GM12878 (cell line): ENCODE data around the gene ACVR1B. TPM values are rescaled to one million over a fixed set of nuclear protein-coding genes. Genes with fewer than 3 reads are reported as not detected.

Experiments
- ATAC-seq: fragments of 200-7000 bp; cut with Tn5 transposase; 3 replicates; pipeline ENCODE4 v1.9.1; 2020; ENCODE audit warnings: mild to moderate bottlenecking, moderate library complexity
- BruUV-seq: library from RNA; stranded (reverse); fragments of 400-500 nt; replicated peaks from 2 replicates; lab custom pipeline; 2021; lab: Mats Ljungman, UMichigan
- CTCF ChIA-PET: fragments of 300-600 bp; sonication (Branson Sonifier 250); formaldehyde crosslinking; extraction: SDS; loops from one replicate; lab custom pipeline; 2021; ENCODE audit warnings: inconsistent platforms; lab: Yijun Ruan, JAX
- POLR2A ChIA-PET: fragments of 350-600 bp; formaldehyde crosslinking; extraction: SDS; loops from one replicate; lab custom pipeline; 2021; ENCODE audit warnings: inconsistent platforms; lab: Charles Lee
- RAD21 ChIA-PET: fragments of 300-600 bp; sonication (Branson Sonifier 250); formaldehyde crosslinking; loops from one replicate; lab custom pipeline; 2023; ENCODE audit warnings: antibody characterized with exemption; ENCODE audit not compliant: unreplicated experiment; lab: Charles Lee
- SMC1A ChIA-PET: fragments of 300-600 bp; sonication (Branson Sonifier 250); formaldehyde crosslinking; loops from one replicate; lab custom pipeline; 2023; ENCODE audit not compliant: unreplicated experiment, uncharacterized antibody; lab: Charles Lee
- DNase-seq: peaks from one replicate; pipeline ENCODE4 v3.0.0-alpha.2; 2011; ENCODE audit warnings: low read depth, low spot score
- FAIRE-seq: peaks from 3 replicates; lab custom pipeline; 2011; peaks lifted over from hg19 to GRCh38; lab: Jason Lieb, UNC
- H2AFZ ChIP-seq: 2 replicates; pipeline ENCODE4 v1.6.0; 2011; ENCODE audit warnings: low read depth, low read length, control low read depth; ENCODE audit not compliant: control insufficient read depth
- H3K27ac ChIP-seq: 2 replicates; pipeline ENCODE4 v1.5.1; 2011; ENCODE audit warnings: control low read depth; ENCODE audit not compliant: control insufficient read depth, insufficient read depth
- H3K27me3 ChIP-seq, 2 experiments: replicated peaks in 1 of 2; 2 replicates each; pipeline versions ENCODE4 v1.6.0 to v1.6.1; 2011; ENCODE audit warnings: low read length in 1 of 2; ENCODE audit not compliant: control insufficient read depth in 2 of 2, insufficient read depth in 2 of 2
- H3K36me3 ChIP-seq, 2 experiments: 2 replicates each; pipeline ENCODE4 v1.5.1; 2011; ENCODE audit warnings: low read length in 1 of 2; ENCODE audit not compliant: control insufficient read depth in 2 of 2, insufficient read depth in 2 of 2
- H3K4me1 ChIP-seq: 2 replicates; pipeline ENCODE4 v1.6.1; 2011; ENCODE audit warnings: mild to moderate bottlenecking, low read length, moderate library complexity, mixed read lengths; ENCODE audit not compliant: control insufficient read depth, insufficient read depth
- H3K4me2 ChIP-seq: 2 replicates; pipeline ENCODE4 v1.6.0; 2011; ENCODE audit warnings: control low read depth; ENCODE audit not compliant: control insufficient read depth, insufficient read depth
- H3K4me3 ChIP-seq: fragments of 200-600 bp; sonication (generic); 2 replicates; pipeline ENCODE4 v1.5.1; 2016
- H3K79me2 ChIP-seq: 2 replicates; pipeline ENCODE4 v1.6.0; 2011; ENCODE audit warnings: low read length; ENCODE audit not compliant: control insufficient read depth, insufficient read depth
- H3K9ac ChIP-seq: 2 replicates; pipeline ENCODE4 v1.8.0; 2011; ENCODE audit warnings: low read length, control low read depth, mixed read lengths; ENCODE audit not compliant: control insufficient read depth, insufficient read depth
- H3K9me3 ChIP-seq: replicated peaks from 3 replicates; pipeline ENCODE4 v1.5.1; 2011; ENCODE audit warnings: mild to moderate bottlenecking, low read length; ENCODE audit not compliant: control insufficient read depth, insufficient read depth
- H4K20me1 ChIP-seq: 2 replicates; pipeline ENCODE4 v1.6.0; 2011; ENCODE audit not compliant: control insufficient read depth, insufficient read depth
- ATF3 ChIP-seq: IDR thresholded peaks from 2 replicates; pipeline ENCODE4 v1.6.1; 2011; ENCODE audit warnings: low read depth, mild to moderate bottlenecking, low read length, moderate library complexity, borderline replicate concordance; ENCODE audit errors: extremely low read depth
- BACH1 ChIP-seq: fragments of 450-650 bp; IDR thresholded peaks from 2 replicates; pipeline ENCODE4 v1.6.1; 2017; ENCODE audit warnings: mild to moderate bottlenecking, borderline replicate concordance
- BCL11A ChIP-seq: IDR thresholded peaks from 2 replicates; pipeline ENCODE4 v1.6.1; 2011; ENCODE audit warnings: low read depth, low read length
- ESRRA ChIP-seq: IDR thresholded peaks from 2 replicates; pipeline ENCODE4 v1.6.1; 2012; ENCODE audit warnings: mild to moderate bottlenecking, low read length, improper control_type of control experiment
- ETV6 ChIP-seq, 2 experiments: fragments of 450-650 bp in 1 of 2; IDR thresholded peaks in 1 of 2; conservative IDR thresholded peaks in 1 of 2; 2 replicates each; pipeline ENCODE4 v1.6.1; 2014; ENCODE audit warnings: antibody characterized with exemption in 1 of 2, borderline replicate concordance in 1 of 2, low read depth in 1 of 2, mild to moderate bottlenecking in 1 of 2, moderate library complexity in 1 of 2
- IRF5 ChIP-seq: fragments of 450-650 bp; IDR thresholded peaks from 2 replicates; pipeline ENCODE4 v1.6.1; 2017; ENCODE audit warnings: borderline replicate concordance
- MTA2 ChIP-seq: fragments of 450-650 bp; IDR thresholded peaks from 2 replicates; pipeline ENCODE4 v1.6.1; 2016; ENCODE audit warnings: low read depth, mild to moderate bottlenecking, moderate library complexity
- POLR2A ChIP-seq: IDR thresholded peaks from 2 replicates; pipeline ENCODE4 v1.6.1; 2011; ENCODE audit warnings: low read depth, mild to moderate bottlenecking, low read length
- POLR2AphosphoS2 ChIP-seq: IDR thresholded peaks from 2 replicates; pipeline ENCODE4 v1.6.1; 2011; ENCODE audit warnings: low read depth, mild to moderate bottlenecking, low read length, improper control_type of control experiment, moderate library complexity
- RBBP5 ChIP-seq: fragments of 200-600 bp; sonication (generic); conservative IDR thresholded peaks from 2 replicates; pipeline ENCODE4 v1.6.1; 2016
- SMAD5 ChIP-seq: IDR thresholded peaks from 2 replicates; pipeline ENCODE4 v1.6.1; 2016; ENCODE audit warnings: antibody characterized with exemption, low read depth
- USF2 ChIP-seq: IDR thresholded peaks from 2 replicates; pipeline ENCODE4 v1.6.1; 2011; ENCODE audit warnings: low read depth, low read length, improper control_type of control experiment, borderline replicate concordance
- WRNIP1 ChIP-seq: IDR thresholded peaks from 2 replicates; pipeline ENCODE4 v1.6.1; 2011; ENCODE audit warnings: low read depth, low read length, improper control_type of control experiment, borderline replicate concordance
- YY1 ChIP-seq: IDR thresholded peaks from 2 replicates; pipeline ENCODE4 v1.6.1; 2011; ENCODE audit warnings: low read depth, mild to moderate bottlenecking, low read length
- WGBS: methylation state at CpG from one replicate; pipeline ENCODE4 v1.1.6; 2016; ENCODE audit warnings: low lambda C conversion rate; ENCODE audit not compliant: insufficient replicate concordance, insufficient coverage; ENCODE audit errors: missing lambda C conversion rate; 5-methylcytosine and 5-hydroxymethylcytosine counted together
- in situ Hi-C: fragments of 300-500 bp; cut with MboI; formaldehyde crosslinking; loops from 9 replicates; pipeline ENCODE4 v1.14.3; 2018; ENCODE audit warnings: mixed read lengths
- intact Hi-C: fragments of 100-400 bp; cut with micrococcal nuclease; formaldehyde crosslinking; loops from one replicate; pipeline ENCODE4 v1.14.2; 2022; ENCODE audit not compliant: unreplicated experiment
- polyA plus RNA-seq, 11 experiments: library from polyadenylated mRNA; depleted of rRNA in 4 of 11; unstranded in 6 of 11; stranded (reverse) in 5 of 11; fragments of >200 nt; fragmentation: Nextera tagmentation in 4 of 11; fragmentation: Illumina TruSeq in 1 of 11; extraction: Ambion mirVana in 4 of 11; extraction: Trizol in 1 of 11; gene quantifications; 1 replicate in 1 of 11; 2 replicates in 10 of 11; pipeline versions ENCODE4 v1.2.1 to v1.2.3, GENCODE V29; 2011 to 2016; ENCODE audit warnings: inconsistent platforms in 2 of 11, missing spikeins in 2 of 11, low read depth in 1 of 11
- total RNA-seq, 4 experiments: library from RNA; depleted of rRNA in 3 of 4; stranded (reverse); fragments of >200 nt in 3 of 4; fragmentation: Illumina TruSeq in 1 of 4; extraction: Trizol in 1 of 4; gene quantifications; 2 replicates each; pipeline versions ENCODE4 v1.2.1 to v1.2.3, GENCODE V29; 2013 to 2021
- TF ChIP-seq, protein P1 (sequence below): fragments of 450-650 bp; IDR thresholded peaks from 2 replicates; pipeline ENCODE4 v1.6.1; 2017; ENCODE audit warnings: mild to moderate bottlenecking, moderate library complexity

ACVR1B gene
- total and polyA plus RNA-seq, 10 of the 15 experiments (the other 5 are each of a cell fraction or from before 2014, with no cell fraction given): 0.02 to 0.69 (median 0.16) TPM; not detected in 2

- Histone ChIP-seq H3K27ac (no peak overlapping the region), H4K20me1 (no peaks in the 10 kb centered on the region), H3K9me3 (no peaks in the 10 kb centered on the region), H3K9ac (no peak overlapping the region), H3K79me2 (no peaks in the 10 kb centered on the region), H3K4me3 (no peak overlapping the region), H3K4me2 (no peak overlapping the region), H3K27me3 (no peaks in the 10 kb centered on the region; a peak in 1 of 4 replicates), H2AFZ (no peak overlapping the region), H3K4me1 (no peaks in the 10 kb centered on the region), H3K36me3 (no peaks in the 10 kb centered on the region)
- SMC1A ChIA-PET: no interaction called here
- POLR2A ChIA-PET: no interaction called here
- 76% methylated on average over 28 of the region's 93 CpGs for WGBS
- DNase-seq: no peak
- CTCF ChIA-PET: interaction anchor here (1.1 to 15.5 kb wide), 3 partner anchors 8 to 107 kb away, joined by 3 to 412 read pairs (median 7); partner anchors contain the start of gene TAMALIN
- intact Hi-C loops (no loop called here), in situ Hi-C loops (no loop called here)
- RAD21 ChIA-PET: no interaction called here
- no TSS peak for BruUV-seq
- ATAC-seq: no peak
- no peak for FAIRE-seq
- TF ChIP-seq SMAD5 (no peak), RBBP5 (no peak), ATF3 (no peak), BACH1 (no peak), ETV6 (conservative IDR thresholded peaks at IDR 0.05 in 1 of 2, IDR thresholded peaks at IDR 0.05 in 1 of 2; ENCODE audit: borderline replicate concordance in 1 of 2, low read depth in 1 of 2) (no peak), WRNIP1 (no peak), ESRRA (no peak), MTA2 (no peak), POLR2AphosphoS2 (no peak), USF2 (no peak), IRF5 (no peak), POLR2A (no peak), BCL11A (no peak), YY1 (no peak)
- TF ChIP-seq, protein P1, sequence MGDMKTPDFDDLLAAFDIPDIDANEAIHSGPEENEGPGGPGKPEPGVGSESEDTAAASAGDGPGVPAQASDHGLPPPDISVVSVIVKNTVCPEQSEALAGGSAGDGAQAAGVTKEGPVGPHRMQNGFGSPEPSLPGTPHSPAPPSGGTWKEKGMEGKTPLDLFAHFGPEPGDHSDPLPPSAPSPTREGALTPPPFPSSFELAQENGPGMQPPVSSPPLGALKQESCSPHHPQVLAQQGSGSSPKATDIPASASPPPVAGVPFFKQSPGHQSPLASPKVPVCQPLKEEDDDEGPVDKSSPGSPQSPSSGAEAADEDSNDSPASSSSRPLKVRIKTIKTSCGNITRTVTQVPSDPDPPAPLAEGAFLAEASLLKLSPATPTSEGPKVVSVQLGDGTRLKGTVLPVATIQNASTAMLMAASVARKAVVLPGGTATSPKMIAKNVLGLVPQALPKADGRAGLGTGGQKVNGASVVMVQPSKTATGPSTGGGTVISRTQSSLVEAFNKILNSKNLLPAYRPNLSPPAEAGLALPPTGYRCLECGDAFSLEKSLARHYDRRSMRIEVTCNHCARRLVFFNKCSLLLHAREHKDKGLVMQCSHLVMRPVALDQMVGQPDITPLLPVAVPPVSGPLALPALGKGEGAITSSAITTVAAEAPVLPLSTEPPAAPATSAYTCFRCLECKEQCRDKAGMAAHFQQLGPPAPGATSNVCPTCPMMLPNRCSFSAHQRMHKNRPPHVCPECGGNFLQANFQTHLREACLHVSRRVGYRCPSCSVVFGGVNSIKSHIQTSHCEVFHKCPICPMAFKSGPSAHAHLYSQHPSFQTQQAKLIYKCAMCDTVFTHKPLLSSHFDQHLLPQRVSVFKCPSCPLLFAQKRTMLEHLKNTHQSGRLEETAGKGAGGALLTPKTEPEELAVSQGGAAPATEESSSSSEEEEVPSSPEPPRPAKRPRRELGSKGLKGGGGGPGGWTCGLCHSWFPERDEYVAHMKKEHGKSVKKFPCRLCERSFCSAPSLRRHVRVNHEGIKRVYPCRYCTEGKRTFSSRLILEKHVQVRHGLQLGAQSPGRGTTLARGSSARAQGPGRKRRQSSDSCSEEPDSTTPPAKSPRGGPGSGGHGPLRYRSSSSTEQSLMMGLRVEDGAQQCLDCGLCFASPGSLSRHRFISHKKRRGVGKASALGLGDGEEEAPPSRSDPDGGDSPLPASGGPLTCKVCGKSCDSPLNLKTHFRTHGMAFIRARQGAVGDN: no peak
Observed at GRCh38 chr12:52014567-52015530, 63.4 kb downstream of the ACVR1B start.
